DOHH2 (cell line): ENCODE measurements around the gene KIAA1549.

Experiments
- EZH2phosphoT487 ChIP-seq: fragments of 200-600 bp; sonication (generic); IDR thresholded peaks from 2 replicates; pipeline ENCODE4 v1.6.1; 2017; ENCODE audit warnings: borderline replicate concordance, mild to moderate bottlenecking, antibody characterized with exemption, low read length, moderate library complexity, mixed read lengths
- TF ChIP-seq, protein P1 (sequence below): fragments of 200-600 bp; sonication (generic); IDR thresholded peaks from one replicate; pipeline ENCODE4 v1.5.1; 2014; ENCODE audit warnings: antibody characterized with exemption, mild to moderate bottlenecking, low read depth, low read length; ENCODE audit not compliant: poor library complexity, severe bottlenecking

DNA sequence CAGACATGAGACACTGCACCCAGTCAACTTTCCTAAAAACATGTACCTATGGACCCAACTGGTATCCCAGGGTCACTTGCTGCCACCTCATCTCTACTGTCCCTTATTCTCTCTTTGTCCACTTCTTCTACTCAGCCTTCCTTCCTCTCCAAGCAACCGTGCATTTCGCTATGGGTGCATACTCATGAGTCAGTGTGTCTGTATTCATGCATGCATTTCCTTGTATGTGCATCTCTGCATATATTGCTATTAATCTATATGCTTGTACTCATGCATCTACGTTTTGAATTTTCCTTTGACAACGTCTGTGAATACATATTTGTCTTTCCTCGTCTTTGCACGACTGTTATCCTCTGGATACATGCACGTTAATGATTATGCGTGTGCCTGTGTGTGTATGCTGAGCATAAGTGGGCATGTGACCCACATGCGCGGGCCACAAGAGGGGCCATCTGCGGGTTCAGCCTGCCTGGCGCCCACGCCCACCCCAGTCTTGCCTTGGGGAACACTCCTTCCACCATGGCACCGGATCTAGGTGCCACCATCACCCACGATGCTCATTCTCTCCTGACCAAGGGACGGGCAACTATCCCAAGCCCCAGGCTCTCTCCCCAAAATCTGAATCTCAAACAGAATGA lies 23.3 kb downstream of the KIAA1549 start:
- TF ChIP-seq, protein P1, sequence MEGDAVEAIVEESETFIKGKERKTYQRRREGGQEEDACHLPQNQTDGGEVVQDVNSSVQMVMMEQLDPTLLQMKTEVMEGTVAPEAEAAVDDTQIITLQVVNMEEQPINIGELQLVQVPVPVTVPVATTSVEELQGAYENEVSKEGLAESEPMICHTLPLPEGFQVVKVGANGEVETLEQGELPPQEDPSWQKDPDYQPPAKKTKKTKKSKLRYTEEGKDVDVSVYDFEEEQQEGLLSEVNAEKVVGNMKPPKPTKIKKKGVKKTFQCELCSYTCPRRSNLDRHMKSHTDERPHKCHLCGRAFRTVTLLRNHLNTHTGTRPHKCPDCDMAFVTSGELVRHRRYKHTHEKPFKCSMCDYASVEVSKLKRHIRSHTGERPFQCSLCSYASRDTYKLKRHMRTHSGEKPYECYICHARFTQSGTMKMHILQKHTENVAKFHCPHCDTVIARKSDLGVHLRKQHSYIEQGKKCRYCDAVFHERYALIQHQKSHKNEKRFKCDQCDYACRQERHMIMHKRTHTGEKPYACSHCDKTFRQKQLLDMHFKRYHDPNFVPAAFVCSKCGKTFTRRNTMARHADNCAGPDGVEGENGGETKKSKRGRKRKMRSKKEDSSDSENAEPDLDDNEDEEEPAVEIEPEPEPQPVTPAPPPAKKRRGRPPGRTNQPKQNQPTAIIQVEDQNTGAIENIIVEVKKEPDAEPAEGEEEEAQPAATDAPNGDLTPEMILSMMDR: no peak
- TF ChIP-seq EZH2phosphoT487: no peak
